ENCODE data around the gene MRPL40. TPM values are rescaled to one million over a fixed set of nuclear protein-coding genes. Genes with fewer than 3 reads are reported as not detected.

Gene MRPL40
- total RNA-seq, 2 donors from 2014 or later: 16.1 to 24.7 TPM

- H3K4me1 ChIP-seq: no peaks in the 10 kb centered on the region
- intact Hi-C loops (cut with DNase I): no loop called here
- H3K9ac ChIP-seq (ENCODE audit: low read depth in 2 of 2, low read length in 2 of 2): no peak overlapping the region
- DNase-seq: no peak
- no peak overlapping the region for H3K27ac ChIP-seq
- peaks cover 4% of the 10 kb centered on the region for H3K36me3 ChIP-seq
- no peaks in the 10 kb centered on the region for H3K9me3 ChIP-seq
- H3K27me3 ChIP-seq: no peaks in the 10 kb centered on the region
- no peak overlapping the region for H3K4me3 ChIP-seq
- TF ChIP-seq CTCF (IDR thresholded peaks at IDR 0.05): no peak
Measured at GRCh38 chr22:19406281-19406811, 26.0 kb upstream of the MRPL40 start.

- H3K4me3 ChIP-seq: no peak overlapping the region
- no peak for DNase-seq
- H3K36me3 ChIP-seq: peaks cover 4% of the 10 kb centered on the region
- no peaks in the 10 kb centered on the region for H3K27me3 ChIP-seq
- H3K9ac ChIP-seq (ENCODE audit: low read depth in 2 of 2, low read length in 2 of 2): no peak overlapping the region
- H3K4me1 ChIP-seq: no peaks in the 10 kb centered on the region
- H3K27ac ChIP-seq: no peak overlapping the region
- intact Hi-C loops (cut with DNase I): no loop called here
- no peak for TF ChIP-seq CTCF (IDR thresholded peaks at IDR 0.05)
- H3K9me3 ChIP-seq: no peaks in the 10 kb centered on the region
Measured at GRCh38 chr22:19406846-19407245, 25.5 kb upstream of the MRPL40 start.

- no peaks in the 10 kb centered on the region for H3K9me3 ChIP-seq
- H3K27me3 ChIP-seq: no peaks in the 10 kb centered on the region
- H3K9ac ChIP-seq (ENCODE audit: low read depth in 2 of 2, low read length in 2 of 2): no peak overlapping the region
- intact Hi-C loops (cut with DNase I): no loop called here
- peaks cover 4% of the 10 kb centered on the region for H3K36me3 ChIP-seq
- no peak for TF ChIP-seq CTCF (IDR thresholded peaks at IDR 0.05)
- H3K4me1 ChIP-seq: no peaks in the 10 kb centered on the region
- H3K4me3 ChIP-seq: no peak overlapping the region
- no peak overlapping the region for H3K27ac ChIP-seq
- DNase-seq: peak; percentile 24
Measured at GRCh38 chr22:19407649-19408606, 24.4 kb upstream of the MRPL40 start.

- TF ChIP-seq CTCF (IDR thresholded peaks at IDR 0.05): no peak
- Histone ChIP-seq H3K27me3 (no peaks in the 10 kb centered on the region), H3K36me3 (no peaks in the 10 kb centered on the region), H3K9me3 (no peaks in the 10 kb centered on the region), H3K4me3 (no peak overlapping the region), H3K4me1 (no peaks in the 10 kb centered on the region), H3K9ac (ENCODE audit: low read depth in 2 of 2, low read length in 2 of 2) (no peak overlapping the region), H3K27ac (no peak overlapping the region)
- DNase-seq: no peak
- intact Hi-C loops (cut with DNase I): no loop called here
Measured at GRCh38 chr22:19410941-19411689, 21.2 kb upstream of the MRPL40 start.

GRCh38 chr22:19411690-19412045 lies 20.7 kb upstream of the MRPL40 start:
- no peak overlapping the region for H3K27ac ChIP-seq
- no peaks in the 10 kb centered on the region for H3K9me3 ChIP-seq
- no peaks in the 10 kb centered on the region for H3K27me3 ChIP-seq
- no peaks in the 10 kb centered on the region for H3K4me1 ChIP-seq
- H3K9ac ChIP-seq (ENCODE audit: low read depth in 2 of 2, low read length in 2 of 2): no peak overlapping the region
- TF ChIP-seq CTCF (IDR thresholded peaks at IDR 0.05): no peak
- intact Hi-C loops (cut with DNase I): no loop called here
- no peak overlapping the region for H3K4me3 ChIP-seq
- no peaks in the 10 kb centered on the region for H3K36me3 ChIP-seq
- DNase-seq: no peak
